Sigmoid colon (tissue), 4 donors: Measurements from ENCODE around the gene APBA1.

Experiments used
- CTCF ChIP-seq, 4 experiments: fragments of 450-650 bp in 3 of 4; fragments of 200-600 bp in 1 of 4; IDR thresholded peaks; one replicate each; pipeline ENCODE4 v1.5.1; 2016 to 2019; ENCODE audit warnings: antibody characterized with exemption in 4 of 4, mild to moderate bottlenecking in 3 of 4, moderate library complexity in 2 of 4
- POLR2A ChIP-seq, 2 donors: fragments of 450-650 bp; IDR thresholded peaks; one replicate each; pipeline ENCODE4 v1.6.1; 2016; ENCODE audit warnings: antibody characterized with exemption in 2 of 2, mild to moderate bottlenecking in 2 of 2, moderate library complexity in 2 of 2
- POLR2AphosphoS5 ChIP-seq, 4 donors: sonication (generic); formaldehyde crosslinking; IDR thresholded peaks; one replicate each; pipeline ENCODE4 v1.6.1; 2017; ENCODE audit warnings: antibody characterized with exemption in 4 of 4

DNA sequence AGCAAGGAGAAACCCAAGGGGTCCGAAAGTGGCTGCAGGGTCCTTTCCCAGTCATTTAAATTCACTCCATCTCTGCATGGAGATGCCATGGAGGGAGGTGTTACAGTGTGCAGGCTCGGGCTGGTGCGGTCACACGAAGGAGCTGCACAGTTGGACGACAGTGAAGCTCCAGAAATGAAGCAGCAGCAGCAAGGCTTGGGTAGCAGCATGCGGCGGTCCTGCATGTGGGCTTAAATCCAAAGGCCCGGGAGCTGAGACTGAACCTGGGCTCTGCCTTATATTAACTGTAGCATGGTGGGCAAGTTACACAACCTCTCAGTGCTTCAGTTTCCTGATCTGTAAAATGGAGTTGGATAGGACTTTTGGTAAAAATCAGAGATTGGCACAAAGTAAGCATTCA is 51.4 kb downstream of the APBA1 start:
- TF ChIP-seq POLR2A (IDR thresholded peaks at IDR 0.05) (no peak), CTCF (IDR thresholded peaks at IDR 0.05) (no peak), POLR2AphosphoS5 (IDR thresholded peaks at IDR 0.05) (no peak)
